Measurements from ENCODE around the gene TPPP2.

GRCh38 chr14:21054768-21055145 lies 24.7 kb downstream of the TPPP2 start:
- TF ChIP-seq POLR2A (IDR thresholded peaks at IDR 0.05), result no peak
- TF ChIP-seq CTCF (IDR thresholded peaks at IDR 0.05), result no peak
